Fibroblast of peridontal ligament (primary cell): ENCODE results near the gene LRRIQ4.
A peak's percentile ranks its signal among the peaks of the same experiment; 100 is the strongest.

ENCODE experiments used
- DNase-seq: peaks from one replicate; pipeline ENCODE4 v3.0.0-alpha.2; 2010; ENCODE audit errors: extremely low read depth

The LRRIQ4 gene

DNA sequence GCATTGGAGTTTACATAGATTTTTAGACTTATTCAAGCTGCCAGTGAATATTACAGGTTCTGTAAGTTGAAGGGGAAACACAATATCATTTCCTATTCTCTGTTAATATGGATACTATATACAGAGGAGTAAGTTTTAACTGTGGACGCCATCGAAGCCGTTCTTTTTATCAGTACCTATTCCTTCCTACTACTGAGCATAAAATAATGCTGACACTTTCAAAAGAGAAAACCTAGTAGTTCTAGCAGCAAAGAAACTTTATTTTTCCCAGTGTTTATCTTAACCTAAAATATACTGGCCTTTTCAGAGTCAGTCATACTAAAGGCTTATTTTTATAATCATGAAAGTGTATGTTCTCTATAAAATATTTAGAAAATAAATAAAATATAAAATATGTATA lies 42.8 kb downstream of the LRRIQ4 start:
- DNase-seq, result no peak

GRCh38 chr3:169857811-169858210 lies 45.1 kb downstream of the LRRIQ4 start:
- no peak for DNase-seq

- no peak for DNase-seq
Measured at GRCh38 chr3:169861871-169862270, 49.2 kb downstream of the LRRIQ4 start.

DNA sequence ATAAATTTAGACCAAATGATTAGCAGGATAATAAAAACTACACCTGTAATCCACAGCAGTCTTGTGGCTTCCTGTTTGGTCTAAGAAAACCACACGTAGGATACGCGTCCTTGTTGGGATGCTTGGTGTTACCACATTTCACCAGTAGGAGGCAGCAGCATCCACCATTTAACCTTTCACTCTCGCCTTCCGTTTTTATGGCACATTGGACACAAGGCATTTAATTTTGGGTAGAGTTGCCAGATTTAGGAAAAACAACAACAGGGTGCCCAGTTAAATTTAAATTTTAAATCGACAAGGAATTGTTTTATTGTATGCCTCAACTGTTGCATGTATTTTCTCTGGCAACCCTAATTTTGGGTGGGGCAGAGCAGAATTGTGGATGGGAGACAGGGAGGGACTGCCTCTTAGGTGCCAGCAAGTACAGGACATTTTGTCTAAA lies 50.8 kb downstream of the LRRIQ4 start:
- DNase-seq, result peak; percentile 79

DNA sequence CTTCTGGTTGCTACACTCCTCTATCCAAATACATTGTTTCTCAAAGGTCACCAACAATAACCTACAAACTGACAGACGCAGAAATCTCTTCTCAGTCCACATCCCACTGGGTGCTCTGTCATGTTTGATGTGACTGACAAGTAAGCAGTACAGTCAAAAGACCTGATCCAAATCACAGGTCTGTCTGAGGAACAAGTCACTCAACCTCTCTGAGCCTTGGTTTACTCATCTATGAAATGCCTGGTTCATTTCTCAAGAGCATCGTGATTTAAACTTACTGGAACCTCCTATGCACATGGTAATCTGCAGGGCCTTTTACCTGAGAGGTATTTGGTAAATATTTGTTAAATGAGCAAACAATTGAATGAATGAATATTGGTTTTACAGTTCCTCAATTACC lies 51.6 kb downstream of the LRRIQ4 start:
- DNase-seq, result no peak

- no peak for DNase-seq
Measured at GRCh38 chr3:169865176-169865767, 52.6 kb downstream of the LRRIQ4 start.

DNA sequence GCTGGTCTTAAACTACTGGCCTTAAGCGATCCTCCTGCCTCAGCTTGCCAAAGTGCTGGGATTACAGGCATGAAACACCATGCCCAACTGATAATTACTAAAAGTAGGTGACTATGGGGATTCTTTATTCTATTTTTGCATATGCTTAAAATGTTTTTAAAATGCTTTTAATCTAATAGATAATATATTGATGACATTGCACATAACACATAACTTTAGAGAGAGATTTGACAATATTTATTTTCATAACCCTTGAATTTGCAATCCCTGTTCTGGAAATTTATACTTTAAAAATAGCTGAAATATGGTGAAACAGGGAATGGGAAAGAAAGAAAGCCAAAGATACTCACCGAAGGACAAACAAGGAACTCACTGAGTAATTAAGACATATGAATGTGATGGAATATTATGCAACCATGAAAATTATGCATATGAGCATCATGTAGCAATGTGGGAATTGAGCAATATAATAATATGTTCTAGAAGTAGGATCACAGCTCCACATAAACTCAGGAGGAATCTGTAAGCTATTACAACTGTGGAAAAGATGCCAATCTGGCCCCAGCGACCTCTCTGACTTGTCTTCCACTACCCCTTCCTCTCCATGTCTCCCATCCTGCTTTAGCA lies 55.0 kb downstream of the LRRIQ4 start:
- no peak for DNase-seq

DNA sequence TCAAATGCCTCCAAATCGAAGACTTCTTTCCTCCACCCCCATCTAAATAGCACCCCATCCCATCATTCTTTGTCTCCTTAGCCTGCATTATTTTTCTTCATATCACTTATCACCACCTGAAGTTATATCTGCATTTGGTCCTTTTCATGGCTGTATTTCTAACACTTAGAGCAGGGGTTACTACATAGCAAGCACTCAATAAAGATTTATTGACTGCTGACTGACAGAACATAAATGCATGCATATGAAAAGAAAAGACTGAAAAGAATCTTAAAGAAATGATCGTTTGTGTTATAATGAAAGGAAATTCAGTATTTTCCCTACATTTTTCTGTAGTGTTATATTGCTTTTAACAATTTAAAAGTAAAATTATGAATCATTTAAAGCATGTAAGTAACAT lies 55.7 kb downstream of the LRRIQ4 start:
- no peak for DNase-seq

- no peak for DNase-seq
Measured at GRCh38 chr3:169869484-169870220, 57.0 kb downstream of the LRRIQ4 start, which contains the start of gene LRRC31. LRRC31 (minus strand) TSS chr3:169869935; CDS start chr3:169869807, 128 bp downstream.

DNA sequence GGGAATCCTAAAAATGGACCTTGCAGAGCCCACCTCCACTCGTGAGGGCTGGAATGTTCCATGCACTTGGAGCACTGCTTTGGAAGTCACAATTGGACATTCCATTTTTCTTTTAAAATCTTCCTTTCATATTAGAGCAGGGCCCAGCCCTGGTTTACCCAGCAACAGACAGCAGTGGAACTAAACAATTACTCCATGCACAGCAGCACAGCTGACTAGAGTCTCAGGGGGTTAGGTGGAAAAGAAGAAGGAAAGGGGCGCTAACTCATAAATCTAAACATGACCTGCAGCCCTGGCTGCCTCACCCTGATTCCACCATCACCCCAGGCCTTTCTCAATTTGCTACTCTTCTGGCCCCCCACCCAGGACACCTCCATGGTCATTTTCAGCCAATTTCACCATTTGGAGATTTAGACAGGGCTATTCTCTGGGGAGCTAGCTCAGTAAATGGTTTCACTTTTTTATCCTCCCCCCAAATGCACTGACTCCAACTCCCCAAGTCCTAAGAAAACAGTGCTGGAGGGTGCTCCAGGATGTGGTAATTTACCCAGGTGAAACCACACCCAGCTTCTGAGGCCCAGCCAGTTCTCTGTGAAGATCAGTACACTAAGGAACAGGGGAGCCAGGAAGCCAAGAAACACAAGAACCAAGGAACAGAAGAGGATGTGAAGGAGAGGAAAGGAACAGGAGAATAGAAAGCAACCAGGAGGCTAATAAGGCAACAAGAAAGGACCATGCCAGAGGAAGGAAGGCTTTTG lies 58.6 kb downstream of the LRRIQ4 start:
- DNase-seq, result no peak

DNA sequence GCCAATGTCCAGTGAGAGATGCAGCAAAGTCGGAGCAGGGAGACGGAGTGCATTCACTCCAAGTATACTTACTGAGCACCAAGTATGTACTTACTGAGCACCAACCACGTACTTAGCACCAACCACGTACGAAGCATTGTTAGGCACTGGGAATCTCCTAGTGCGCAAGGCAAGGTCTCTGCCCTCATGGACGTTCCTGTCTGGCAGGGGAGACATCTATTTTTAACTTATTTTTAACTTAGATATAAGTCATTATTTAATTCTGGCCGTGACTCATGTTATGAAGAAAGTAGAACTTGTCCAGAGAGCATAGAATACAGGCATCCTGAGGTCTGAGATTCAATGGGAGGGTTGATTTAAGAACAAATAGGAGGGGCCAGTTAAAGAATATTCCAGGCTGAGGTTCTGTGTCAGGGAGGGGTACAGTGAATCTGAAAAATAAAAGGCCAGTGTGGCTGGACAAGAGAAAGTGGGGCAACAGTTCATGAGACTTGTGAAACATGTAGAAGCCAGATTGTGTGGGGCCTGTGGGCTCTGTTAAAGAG lies 66.4 kb downstream of the LRRIQ4 start:
- DNase-seq, result no peak

- DNase-seq, result no peak
Measured at GRCh38 chr3:169879845-169880575, 67.3 kb downstream of the LRRIQ4 start.

DNA sequence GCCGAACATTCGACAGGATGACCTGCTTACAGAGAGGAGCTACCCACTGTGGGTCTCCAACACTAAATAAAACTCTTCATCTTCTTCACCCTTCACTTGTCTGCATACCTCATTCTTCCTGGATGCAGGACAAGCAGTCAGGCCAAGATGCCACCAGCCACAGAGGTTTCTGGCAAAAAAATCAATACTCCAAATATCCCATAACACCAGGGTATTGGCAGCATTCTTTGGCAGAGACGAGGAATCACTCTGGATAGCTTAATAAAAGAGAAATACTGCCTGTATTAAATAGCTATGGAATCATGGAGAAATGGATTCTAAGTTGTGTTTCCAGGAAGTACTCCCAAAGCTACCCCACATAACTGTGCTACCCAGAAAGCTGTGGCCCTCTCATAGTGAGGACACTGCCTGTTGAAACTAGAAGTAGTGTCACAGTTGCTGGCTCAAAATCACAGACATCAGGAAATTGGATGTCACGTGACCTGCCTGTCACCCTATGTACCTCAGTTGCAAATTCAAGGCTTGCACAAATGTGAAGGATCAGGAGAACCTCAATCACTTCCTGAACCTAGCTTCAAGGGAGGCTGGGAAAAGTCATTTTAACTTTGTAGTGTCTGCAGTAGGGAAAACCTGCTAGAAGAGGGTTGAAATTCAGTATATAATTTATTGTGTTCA lies 68.0 kb downstream of the LRRIQ4 start:
- no peak for DNase-seq

DNA sequence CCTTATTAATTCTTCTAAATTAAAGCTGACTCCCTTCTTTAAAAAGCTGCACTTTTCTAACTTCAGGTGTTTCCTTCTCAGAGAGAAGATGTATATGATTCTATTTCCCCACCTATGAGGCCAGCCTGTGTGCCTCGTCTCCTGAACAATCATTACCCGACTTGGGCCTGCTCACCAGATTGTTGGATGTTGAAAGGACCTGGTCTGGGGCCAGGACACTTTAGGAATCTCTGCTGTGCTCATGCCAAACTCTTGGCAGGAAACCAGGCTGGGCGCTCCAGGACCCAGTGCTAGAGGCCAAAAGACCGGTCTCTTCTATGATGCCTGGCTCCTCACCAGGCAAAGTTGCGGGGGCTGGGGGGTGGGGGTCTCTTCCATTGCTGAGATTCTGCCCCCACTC lies 74.0 kb downstream of the LRRIQ4 start:
- peak; percentile 69 for DNase-seq
